ENCODE measurements around the gene HOXA1. TPM values are rescaled to one million over a fixed set of nuclear protein-coding genes. Genes with fewer than 3 reads are reported as not detected.

HOXA1 gene
- total RNA-seq, 1 donor from 2014 or later = not detected

GRCh38 chr7:27131390-27131819 lies 35.6 kb upstream of the HOXA1 start:
- Mint-ChIP-seq H3K9me3 (ENCODE audit: unreplicated experiment) (peaks cover 5% of the 10 kb centered on the region), H3K36me3 (ENCODE audit: unreplicated experiment) (no peaks in the 10 kb centered on the region), H3K27me3 (ENCODE audit: unreplicated experiment) (peaks cover 35% of the 10 kb centered on the region), H3K27ac (ENCODE audit: unreplicated experiment) (no peak overlapping the region), H3K4me3 (ENCODE audit: unreplicated experiment) (peak overlapping the region; percentile 69), H3K4me1 (ENCODE audit: low read depth, unreplicated experiment) (no peaks in the 10 kb centered on the region)
- DNase-seq = no peak
- no peak for TF ChIP-seq CTCF (IDR thresholded peaks at IDR 0.05; ENCODE audit: partially characterized antibody, unreplicated experiment)

- peak; percentile 81 for DNase-seq
- peaks cover 3% of the 10 kb centered on the region for H3K9me3 Mint-ChIP-seq (ENCODE audit: unreplicated experiment)
- H3K4me3 Mint-ChIP-seq (ENCODE audit: unreplicated experiment) = peak within 1 kb of the TSS; percentile 69
- TF ChIP-seq CTCF (IDR thresholded peaks at IDR 0.05; ENCODE audit: partially characterized antibody, unreplicated experiment) = no peak
- no peaks in the 10 kb centered on the region for H3K36me3 Mint-ChIP-seq (ENCODE audit: unreplicated experiment)
- H3K4me1 Mint-ChIP-seq (ENCODE audit: low read depth, unreplicated experiment) = no peaks in the 10 kb centered on the region
- no peak within 1 kb of the TSS for H3K27ac Mint-ChIP-seq (ENCODE audit: unreplicated experiment)
- H3K27me3 Mint-ChIP-seq (ENCODE audit: unreplicated experiment) = peaks cover 32% of the 10 kb centered on the region
Observed at GRCh38 chr7:27130540-27131389, 35.0 kb upstream of the HOXA1 start, which contains the start of gene HOXA4. TSS of gene HOXA4 (minus strand) at chr7:27130757. CDS start at chr7:27130733, 24 bp downstream.

- H3K9me3 Mint-ChIP-seq (ENCODE audit: unreplicated experiment) = peaks cover 5% of the 10 kb centered on the region
- peaks cover 36% of the 10 kb centered on the region for H3K27me3 Mint-ChIP-seq (ENCODE audit: unreplicated experiment)
- H3K4me3 Mint-ChIP-seq (ENCODE audit: unreplicated experiment) = peak overlapping the region; percentile 14
- DNase-seq = no peak
- H3K27ac Mint-ChIP-seq (ENCODE audit: unreplicated experiment) = no peak overlapping the region
- H3K36me3 Mint-ChIP-seq (ENCODE audit: unreplicated experiment) = no peaks in the 10 kb centered on the region
- H3K4me1 Mint-ChIP-seq (ENCODE audit: low read depth, unreplicated experiment) = no peaks in the 10 kb centered on the region
- TF ChIP-seq CTCF (IDR thresholded peaks at IDR 0.05; ENCODE audit: partially characterized antibody, unreplicated experiment) = no peak
Observed at GRCh38 chr7:27129729-27130539, 34.1 kb upstream of the HOXA1 start.

GRCh38 chr7:27128776-27129728 lies 33.3 kb upstream of the HOXA1 start:
- Mint-ChIP-seq H3K4me3 (ENCODE audit: unreplicated experiment) (peak overlapping the region; percentile 14), H3K27me3 (ENCODE audit: unreplicated experiment) (peaks cover 41% of the 10 kb centered on the region), H3K27ac (ENCODE audit: unreplicated experiment) (no peak overlapping the region), H3K36me3 (ENCODE audit: unreplicated experiment) (no peaks in the 10 kb centered on the region), H3K9me3 (ENCODE audit: unreplicated experiment) (peaks cover 9% of the 10 kb centered on the region), H3K4me1 (ENCODE audit: low read depth, unreplicated experiment) (no peaks in the 10 kb centered on the region)
- no peak for DNase-seq
- no peak for TF ChIP-seq CTCF (IDR thresholded peaks at IDR 0.05; ENCODE audit: partially characterized antibody, unreplicated experiment)

All from glutamatergic neuron (in vitro differentiated cells).